ELF-1 (cell line): Measurements from ENCODE around the gene PPIB.
"Not testable (repeated sequence)": the region's sequence is repeated elsewhere in the genome, so short reads cannot be mapped to it uniquely, and the experiment has no call there.

Source experiments
- DNase-seq: peaks from one replicate; pipeline ENCODE4 v3.0.0-alpha.2; 2016; ENCODE audit warnings: low read depth, low spot score

The PPIB gene

DNA sequence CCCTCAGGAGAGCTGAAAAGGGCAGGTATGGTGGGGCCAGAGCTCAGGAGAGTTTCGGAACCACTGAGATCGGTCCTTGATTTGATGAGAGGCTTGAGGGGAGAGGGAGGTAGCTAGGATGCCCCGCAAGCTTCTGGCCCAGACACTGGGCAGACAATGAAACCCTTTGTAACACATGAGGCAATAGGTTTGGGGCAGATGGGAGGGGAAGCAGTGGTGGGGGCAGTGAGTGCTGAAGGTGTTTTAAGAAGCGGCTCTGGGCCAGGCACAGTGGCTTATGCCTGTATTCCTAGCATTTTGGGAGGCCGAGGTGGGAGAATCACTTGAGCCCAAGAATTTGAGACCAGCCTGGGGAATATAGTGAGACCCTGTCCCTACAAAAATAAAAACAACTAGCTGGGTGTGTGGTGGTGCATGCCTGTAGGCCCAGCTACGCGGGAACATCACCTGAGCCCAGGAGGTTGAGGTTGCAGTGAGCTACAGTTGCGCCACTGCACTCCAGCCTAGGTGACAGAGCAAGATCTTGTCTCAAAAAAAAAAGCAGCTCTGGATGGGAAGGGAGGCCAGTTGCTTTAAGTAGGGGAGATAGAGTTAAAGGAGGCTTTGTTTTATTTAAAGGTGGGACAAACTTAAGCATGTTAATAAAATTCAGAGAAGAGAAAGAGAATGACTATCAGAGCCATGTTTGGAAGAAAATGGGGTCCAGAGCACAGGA lies 20.9 kb downstream of the PPIB start:
- DNase-seq: no peak

GRCh38 chr15:64138331-64138941 lies 24.4 kb downstream of the PPIB start:
- no peak for DNase-seq

DNA sequence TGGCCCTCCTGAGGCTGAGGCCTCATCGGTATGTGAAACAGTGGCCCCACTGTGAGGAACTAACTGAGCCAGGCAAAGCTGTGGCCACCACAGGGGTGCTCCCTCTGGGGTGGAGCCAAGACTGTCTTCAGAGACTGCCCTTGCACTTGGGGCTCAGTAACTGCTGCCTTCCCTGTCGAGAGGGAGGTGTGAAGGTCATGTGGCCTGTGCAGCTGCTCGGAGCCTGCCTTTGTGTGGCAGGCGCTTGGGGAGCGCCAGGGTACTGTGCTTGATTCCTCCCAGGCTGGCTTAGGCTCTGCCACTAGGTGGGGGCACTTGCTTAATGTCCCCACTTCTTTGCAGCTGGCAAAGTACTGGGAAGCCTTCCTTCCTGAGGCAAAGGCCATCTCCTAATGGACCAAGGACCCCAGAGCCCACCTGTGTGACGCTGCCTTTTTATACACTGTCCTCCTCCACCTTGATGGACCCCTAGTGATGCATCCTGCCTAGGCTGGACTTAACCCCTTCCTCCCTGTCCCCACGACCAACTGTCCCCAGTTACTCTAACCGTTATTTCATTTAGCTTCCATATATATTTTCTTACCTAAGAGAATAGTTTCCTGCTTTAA lies 25.5 kb downstream of the PPIB start:
- DNase-seq: no peak

- DNase-seq: no peak
These were observed 26.5 kb downstream of the PPIB start for GRCh38 chr15:64136347-64136746.

DNA sequence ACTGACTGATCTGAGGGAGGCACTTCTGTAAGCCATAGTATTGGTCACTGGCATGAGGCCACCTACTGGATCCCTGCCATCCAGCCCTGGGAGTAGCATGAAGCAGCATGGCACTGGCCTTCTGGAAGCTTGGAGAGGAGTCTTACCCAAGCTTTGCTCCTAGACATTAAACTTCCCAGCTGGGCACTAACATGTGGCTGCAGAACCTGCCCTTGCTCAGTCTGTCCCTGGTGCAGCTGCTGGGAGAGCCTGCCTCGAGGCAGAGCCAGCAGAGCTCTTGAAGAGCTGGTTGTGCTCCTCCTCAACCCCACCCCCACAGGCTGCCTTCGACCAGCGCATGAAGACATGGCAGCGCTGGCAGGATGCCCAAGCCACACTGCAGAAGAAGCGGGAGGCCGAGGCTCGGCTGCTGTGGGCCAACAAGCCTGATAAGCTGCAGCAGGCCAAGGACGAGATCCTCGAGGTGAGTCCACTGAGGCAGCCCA lies 28.4 kb downstream of the PPIB start:
- no peak for DNase-seq

DNA sequence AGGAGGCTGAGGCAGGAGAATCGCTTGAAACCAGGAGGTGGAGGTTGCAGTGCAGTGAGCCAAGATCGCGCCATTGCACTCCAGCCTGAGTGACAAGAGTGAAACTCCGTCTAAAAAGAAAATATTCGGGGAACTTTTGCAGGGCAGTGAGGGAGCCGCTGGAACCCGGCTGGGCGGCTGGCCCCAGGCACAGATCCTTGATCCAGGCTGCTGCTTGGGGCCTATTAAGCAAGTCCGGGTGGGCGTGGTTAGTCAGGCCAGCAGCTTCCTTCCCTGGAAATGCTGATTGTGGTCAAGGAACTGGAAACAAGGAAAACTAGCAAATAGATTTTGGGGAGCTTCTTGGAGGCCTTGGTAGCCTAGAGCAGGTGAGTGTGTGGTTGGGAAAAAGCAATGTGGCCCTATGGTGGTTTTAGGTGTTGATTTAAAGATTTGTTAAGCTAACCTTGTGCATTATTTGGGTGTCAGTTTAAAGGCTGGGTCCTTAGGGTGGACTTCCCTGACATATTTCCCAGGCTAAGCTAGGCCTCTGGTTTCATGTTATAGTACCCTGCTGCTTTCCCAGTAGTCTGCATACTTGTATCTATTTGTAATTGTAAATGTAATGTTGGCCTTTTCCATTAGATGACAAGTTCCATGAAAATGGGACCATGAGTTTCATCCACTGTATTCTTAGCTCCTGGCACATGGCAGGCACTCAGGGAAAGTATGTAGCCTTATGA lies 29.0 kb downstream of the PPIB start:
- peak; percentile 62 for DNase-seq

DNA sequence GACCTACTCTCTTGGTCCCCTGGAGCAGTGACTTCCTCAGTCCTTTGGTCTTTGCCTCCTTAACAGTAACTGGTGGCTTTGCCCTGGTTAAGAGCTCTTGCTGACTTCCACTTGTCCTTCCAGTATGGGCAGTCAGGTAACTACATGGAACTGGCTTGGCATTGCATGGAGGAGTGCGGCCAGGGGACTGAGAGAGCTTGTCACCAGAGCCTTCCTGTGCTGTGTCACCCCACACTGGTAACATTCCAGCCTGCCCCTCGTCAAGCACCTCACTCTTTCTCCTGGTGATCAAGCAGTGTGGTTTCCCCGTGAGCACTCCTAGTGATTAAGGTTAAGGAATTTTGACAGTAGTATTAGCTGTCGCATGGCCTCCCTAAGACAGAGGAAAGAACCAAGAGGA lies 30.6 kb downstream of the PPIB start:
- DNase-seq: no peak

- DNase-seq: no peak
These were observed 31.3 kb downstream of the PPIB start for GRCh38 chr15:64131547-64131946.

DNA sequence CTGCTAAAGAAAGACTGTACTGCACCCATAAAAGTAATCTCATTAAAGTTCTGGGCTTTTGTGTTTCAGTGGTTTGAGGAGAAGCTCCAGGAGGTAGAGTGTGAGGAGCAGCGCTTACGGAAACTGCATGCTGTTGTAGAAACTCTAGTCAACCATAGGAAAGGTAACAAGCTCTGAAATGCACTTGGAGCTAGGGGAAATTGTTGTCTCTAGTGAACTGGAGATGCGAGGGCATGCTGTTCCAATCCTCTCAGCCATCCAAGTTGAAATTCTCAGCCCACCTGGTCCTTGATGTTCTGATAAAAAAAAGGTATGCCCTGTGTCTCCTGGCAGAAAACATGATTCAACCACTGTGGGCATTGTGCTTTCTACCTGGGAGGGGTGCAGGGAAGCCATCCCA lies 32.7 kb downstream of the PPIB start:
- no peak for DNase-seq

- DNase-seq: no peak
These were observed 35.1 kb downstream of the PPIB start for GRCh38 chr15:64127521-64128270.

- DNase-seq: no peak
These were observed 36.8 kb downstream of the PPIB start for GRCh38 chr15:64125978-64126377.

GRCh38 chr15:64122936-64123351 lies 39.9 kb downstream of the PPIB start:
- DNase-seq: no peak

GRCh38 chr15:64122444-64122843 lies 40.4 kb downstream of the PPIB start:
- DNase-seq: no peak

DNA sequence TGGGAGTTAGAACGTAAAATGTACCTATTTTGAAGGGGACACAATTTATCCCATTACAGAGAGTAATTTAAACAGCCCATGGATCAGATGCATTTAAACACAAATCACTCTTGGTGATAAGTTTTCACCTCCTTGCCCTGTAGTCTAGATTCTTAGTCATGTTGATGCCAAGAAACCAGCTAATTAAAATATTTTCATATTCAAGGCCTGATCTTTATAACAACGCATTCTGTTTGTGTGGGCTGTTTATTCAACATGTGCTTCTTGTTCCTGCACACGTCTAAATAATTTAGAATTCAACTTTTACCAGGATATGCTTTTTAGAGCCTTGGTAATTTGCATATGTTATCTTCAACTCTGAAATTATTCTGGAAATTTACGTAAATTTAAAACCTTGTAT lies 41.2 kb downstream of the PPIB start:
- DNase-seq: no peak

DNA sequence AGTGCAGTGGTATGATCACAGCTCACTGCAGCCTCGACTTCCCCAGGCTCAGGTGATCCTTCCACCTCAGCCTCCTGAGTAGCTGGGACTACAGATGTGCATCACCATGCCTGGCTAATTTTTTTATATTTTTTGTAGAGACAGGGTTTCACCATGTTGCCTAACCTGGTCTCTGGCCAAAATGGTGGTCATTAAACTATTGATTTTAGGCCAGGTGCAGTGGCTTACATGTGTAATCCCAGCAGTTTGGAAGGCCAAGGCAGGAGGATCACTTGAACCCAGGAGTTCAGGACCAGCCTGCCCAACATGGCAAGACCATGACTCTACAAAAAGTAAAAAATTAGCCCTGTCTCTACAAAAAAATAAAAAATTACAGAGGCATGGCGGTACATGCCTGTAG lies 42.5 kb downstream of the PPIB start:
- not testable (repeated sequence) for DNase-seq

DNA sequence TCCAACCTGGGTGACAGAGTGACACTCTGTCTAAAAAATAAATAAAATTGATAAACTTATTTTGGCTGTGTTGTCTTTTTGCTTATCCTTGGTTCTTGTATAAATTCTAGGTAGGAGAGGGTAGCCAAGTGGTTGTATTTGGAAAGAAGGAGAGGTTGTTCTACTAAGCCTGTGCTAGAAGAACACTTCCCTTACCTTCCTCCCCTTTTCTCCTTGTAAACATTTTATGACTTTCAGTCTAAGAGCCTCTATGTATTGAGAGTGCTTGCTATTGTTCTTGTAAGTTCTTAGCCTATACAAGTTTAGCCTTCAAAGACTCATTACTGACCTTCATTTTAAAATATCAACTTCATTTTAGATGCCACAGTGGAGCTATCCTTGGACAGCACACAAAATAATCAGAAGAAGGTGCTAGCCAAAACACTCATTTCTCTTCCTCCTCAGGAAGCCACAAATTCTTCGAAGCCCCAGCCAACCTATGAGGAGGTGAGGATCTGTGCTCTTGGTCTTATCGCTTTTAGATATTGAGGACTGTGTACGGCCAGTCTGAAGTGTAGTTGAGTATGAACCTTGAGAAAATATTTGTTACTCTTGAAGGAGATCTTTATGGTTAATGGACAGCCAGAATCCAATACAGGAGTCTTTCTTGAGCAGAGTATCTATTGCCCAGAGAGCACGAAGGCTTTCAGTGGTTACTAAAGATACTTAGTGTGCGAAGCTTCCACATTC lies 44.9 kb downstream of the PPIB start:
- DNase-seq: no peak

GRCh38 chr15:64112904-64113303 lies 49.9 kb downstream of the PPIB start:
- DNase-seq: no peak

GRCh38 chr15:64112073-64112772 lies 50.6 kb downstream of the PPIB start:
- no peak for DNase-seq

DNA sequence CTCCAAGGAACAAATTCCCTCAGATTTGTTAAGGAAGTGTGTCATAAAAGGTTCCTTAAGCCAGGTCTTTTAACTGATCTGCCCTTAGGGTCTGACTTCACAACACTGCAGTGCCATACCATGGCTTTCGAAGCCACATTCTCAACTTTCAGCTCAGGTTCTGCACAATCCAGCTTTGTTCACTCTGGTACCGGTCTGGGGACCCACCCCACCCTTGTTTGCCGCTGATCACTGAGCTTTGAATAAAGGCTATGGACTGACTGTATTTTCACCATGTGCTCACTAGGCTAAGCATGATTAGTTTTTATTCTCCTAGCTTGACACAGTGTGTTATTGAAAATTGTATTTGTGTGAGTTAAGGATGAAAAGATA lies 51.2 kb downstream of the PPIB start:
- peak; percentile 56 for DNase-seq

DNA sequence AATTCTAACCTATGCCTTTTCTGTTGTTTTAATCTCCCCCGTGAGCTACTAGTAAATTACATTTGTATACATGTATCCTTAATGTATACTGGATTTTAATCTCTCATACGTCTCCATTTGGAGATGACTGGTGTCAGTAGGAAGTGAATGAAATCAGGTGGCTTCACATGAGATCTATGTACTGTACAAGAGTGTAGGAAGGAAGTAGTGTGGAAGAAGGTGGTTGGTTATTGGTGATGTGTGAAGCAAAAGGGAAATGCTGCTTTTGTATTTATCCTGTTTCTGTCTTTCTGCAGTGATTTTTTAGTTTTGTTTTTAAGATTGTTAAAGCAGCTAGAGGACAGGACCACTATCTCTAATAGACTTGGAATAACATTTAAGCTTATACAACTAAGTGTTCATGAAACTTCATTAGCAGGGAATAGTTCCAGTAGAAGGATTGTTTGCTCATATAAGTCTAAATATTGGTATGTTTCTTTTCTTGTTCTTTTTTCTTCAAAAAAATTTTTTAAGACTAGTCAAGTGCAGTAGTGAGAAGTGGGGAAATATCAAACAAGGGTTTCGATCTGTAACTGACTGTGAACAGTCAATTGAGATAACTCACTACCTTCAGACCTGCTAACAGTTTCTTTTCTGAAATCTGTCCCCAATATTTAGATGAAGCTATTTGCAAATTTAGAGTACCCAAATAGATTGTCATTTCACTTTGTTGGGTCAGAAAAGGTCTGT lies 51.7 kb downstream of the PPIB start:
- DNase-seq: no peak
